GM18868 (cell line): ENCODE measurements around the gene XYLT1.

Source experiments
- ATAC-seq: cut with Tn5 transposase; IDR thresholded peaks from one replicate; pipeline ENCODE4 v1.9.1; 2021; ENCODE audit warnings: mild to moderate bottlenecking, moderate library complexity; ENCODE audit not compliant: unreplicated experiment

XYLT1 gene

DNA sequence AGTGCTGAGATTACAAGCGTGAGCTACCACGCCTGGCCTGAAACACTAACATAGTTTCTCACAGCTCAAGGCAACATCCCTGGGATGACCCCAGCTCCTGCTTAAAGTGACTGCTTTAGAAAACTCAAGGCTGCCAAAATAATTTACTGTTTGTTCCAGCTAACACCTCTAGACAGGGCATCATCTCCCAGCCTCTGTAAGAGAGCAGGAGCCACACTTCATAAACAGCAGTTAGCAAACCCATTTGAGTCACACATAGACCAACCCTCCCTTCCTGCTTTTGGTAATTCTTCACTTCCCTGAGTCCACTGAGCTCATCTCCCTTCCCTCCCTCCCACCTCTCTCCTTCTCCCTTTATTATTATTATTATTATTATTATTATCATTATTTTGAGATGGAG is 201.3 kb downstream of the XYLT1 start:
- ATAC-seq: no peak

DNA sequence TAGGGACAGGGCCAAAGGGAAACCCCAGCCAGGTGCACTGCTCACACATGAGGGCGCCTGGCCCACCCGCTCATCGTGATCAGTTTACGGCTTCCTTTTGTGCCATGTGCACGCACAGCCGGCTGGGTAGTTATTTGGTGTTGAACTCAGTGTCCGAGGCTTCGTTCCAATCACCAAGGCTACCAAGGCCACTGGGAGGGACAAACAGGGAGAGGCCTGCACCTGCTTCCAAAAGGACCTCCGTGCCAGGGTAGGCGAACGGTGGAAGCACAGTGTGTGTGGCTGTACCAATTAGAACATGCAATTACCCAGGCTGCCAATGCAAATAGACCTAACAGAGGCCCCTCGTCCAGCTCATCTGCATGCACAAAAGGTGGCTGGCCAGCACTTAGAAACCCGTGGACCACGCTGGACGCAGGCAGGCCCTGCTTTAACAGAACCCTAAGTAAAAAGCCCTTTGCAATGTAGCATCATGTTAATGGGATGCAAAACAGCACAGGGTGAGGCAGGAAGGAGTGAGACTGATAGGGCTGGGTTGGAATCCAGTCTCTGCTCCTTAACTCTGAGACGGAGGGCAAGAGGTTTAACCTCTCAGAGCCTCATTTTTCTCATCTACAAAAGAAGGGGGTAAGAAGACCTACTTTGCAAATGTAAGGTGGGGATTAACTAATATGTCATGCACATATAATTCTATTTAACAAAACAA is 204.0 kb downstream of the XYLT1 start:
- no peak for ATAC-seq

DNA sequence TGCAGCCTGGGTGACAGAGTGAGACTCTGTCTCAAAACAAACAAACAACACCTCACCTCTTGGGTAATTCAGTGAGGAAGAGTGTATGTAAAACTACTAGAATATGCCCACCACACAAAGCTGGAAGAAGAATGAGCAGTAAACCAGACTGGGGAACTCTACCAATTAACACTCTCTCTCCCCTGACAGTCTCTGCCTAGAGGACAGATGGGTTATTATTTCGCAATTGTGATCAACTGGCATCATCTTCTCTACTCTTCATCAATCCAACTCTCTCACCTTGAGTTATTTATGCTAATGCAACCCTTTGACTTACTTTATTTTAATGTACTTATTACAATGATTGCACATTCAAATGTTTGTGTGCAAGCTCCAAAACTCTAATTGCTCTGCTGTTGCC is 205.6 kb downstream of the XYLT1 start:
- no peak for ATAC-seq

DNA sequence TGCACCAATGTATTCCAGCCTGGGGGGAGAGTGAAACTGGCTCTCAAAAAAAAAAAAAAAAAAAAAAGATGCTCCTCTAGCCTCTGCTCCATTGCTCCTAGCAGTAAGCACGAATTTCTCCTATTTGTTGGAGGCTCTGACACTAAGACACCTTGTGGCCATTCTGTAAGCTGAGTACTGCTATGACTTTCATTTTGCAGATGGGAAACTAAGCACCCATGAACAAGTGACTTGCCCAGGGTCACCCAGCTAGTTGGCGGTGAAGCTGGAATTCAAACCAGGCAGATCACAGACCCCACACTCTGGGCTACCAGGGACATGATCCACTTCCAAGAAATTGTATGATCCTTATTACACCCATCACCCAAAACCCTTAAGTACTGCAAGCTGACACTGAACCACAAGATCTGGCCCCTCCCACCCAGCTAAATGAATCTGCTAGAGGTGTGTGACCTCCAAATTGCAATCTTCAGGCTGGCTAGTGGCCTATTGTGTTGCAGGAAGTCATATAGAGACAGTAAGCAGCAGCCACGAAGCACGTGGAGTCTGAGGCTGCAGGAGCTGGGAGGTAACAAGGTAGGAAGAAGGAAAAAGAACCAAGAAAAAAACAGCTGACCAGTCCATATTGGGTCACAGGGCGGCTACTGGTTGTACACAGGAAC is 209.4 kb downstream of the XYLT1 start:
- no peak for ATAC-seq

DNA sequence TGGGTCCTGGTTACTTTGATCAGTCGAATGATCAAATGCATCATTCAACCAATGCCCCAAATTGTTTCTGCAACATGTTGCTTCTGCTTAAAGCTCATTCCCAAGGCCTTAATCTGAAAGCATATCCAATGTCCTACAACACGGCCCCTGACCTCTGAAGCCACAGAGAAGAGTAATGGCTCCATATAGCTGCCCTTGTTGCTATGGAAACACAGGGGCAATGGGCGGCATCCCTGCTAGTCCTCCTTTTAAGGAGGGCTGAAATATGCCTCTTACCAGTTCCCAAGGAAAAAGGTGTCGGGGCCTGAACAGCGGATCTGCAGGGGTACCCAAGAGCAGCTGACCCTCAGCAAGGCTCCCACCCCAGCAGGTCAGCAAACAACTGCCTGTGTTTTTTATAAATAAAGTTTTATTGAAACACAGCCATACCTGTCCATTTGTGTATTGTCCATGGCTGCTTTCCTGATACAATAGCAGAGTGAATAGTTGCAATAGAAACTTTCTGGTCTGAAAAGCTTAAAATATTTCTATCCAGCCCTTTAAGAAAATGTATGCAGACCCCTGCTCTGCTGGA is 210.4 kb downstream of the XYLT1 start:
- no peak for ATAC-seq

DNA sequence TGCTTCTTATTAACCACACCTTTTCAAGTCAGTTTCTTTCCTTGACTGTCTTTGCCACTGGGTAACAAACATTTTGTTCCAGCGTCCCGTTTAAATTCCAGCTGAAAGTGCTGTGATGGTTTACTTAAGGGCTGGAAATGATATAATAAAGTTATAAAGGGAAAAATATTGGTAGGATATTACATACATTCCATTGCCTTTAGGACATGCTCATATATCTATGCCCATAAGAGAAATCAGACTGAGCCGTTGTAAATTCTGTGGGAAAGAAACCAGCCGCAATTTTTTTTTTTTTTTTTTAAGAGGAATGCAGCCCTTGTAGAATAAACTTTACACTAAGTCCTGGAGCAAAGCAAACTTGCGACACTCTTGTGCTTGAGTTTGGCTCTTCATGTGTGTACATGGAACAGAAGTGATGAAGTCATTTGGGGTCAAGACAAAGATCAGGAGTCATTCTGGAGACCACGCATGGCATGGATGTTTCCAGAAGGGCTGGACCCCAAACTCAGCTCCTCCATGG is 210.9 kb downstream of the XYLT1 start:
- ATAC-seq: no peak

DNA sequence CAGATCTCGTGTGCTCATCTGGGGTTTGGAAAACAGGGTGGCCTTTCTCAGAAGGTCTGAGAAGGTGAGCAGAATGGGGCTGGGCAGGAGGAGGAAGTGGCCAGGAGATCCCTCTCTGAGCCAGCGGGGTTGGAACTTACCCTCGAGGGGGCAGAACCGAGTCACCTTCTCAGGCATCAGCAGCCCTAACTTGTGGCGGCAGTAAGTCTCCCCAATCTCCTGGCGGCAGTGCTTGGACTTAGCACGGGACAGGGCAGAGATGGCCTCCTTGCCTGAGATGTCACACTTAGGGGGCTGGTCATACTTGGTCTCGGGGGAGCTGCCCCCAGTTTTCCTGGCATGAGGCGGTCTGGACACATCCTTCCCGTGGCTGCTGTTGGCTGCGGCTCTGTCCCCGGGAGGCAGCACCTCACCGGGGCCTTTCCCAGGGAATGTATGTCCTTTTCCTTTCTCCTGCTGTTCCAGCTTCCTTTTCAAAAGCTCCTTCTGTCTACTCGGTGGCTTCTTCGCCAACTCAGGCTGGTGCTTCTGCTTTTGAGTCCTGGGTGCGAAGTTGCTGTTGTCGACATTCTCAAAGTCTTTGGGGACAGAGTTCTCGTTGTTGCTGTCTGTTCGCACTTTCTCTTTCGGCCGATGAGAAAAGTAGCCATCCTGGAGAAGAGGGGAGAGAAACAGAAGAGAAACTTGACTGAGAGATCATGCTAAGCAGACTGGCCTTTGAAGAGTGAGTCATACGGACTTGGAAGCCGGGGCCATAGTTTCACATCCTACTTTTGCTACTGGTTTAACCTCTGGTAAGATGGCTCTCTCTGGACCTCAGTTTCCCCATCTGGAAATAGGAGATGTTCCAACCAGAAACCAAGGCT is 211.7 kb downstream of the XYLT1 start:
- ATAC-seq: peak; percentile 88

DNA sequence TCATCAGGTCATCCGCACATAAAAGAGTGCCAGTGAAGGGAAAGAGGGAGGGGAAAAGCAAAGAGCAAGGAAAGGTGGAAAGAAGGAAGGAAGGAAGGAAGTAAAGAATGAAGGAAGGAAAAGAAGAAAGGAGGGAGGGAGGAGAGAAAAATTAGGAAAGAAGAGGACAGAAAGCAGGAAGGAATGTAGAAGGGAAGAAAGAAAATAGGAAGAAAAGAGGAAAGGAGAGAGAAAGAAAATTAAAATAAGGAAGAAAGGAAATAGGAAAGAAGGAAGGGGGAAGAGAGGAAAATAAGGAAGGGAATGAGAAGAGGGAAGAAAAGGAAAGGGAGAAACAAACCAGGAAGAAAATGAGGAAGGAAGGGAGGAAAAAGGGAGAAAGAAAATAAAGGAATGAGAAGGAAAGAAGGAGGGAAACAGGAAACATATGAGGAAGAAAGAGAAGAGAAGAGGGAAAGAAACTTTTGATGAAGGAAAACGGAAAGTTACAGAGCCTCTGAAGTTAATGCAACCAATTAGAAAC is 212.6 kb downstream of the XYLT1 start:
- no peak for ATAC-seq

DNA sequence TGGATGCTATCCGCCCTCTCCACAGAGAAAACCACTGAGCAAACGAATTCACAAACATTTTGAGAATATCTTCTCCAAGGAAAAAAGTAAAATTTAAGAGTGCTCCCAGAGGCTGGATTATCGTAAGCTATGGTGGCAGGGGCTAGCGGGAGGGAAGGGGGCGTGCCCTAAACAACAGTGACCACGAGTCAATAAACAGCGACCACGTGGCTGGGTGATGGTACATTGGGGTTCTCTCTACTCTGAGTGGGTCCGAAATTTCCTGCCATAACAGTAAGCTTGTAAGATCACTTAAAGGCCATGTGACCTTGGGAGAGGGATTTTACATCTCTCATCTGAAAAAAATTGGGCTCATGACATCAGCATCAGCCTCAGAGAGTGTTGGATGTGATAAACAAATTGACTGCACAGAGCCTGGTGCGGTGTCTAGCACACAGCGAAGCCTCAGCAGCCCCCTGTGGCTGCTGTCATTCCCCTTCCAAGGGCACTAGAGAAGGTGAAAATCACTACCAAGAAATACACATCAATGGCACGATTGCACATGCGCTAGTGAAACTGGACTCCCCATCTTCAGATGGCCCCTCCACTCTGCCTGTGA is 213.2 kb downstream of the XYLT1 start:
- no peak for ATAC-seq

DNA sequence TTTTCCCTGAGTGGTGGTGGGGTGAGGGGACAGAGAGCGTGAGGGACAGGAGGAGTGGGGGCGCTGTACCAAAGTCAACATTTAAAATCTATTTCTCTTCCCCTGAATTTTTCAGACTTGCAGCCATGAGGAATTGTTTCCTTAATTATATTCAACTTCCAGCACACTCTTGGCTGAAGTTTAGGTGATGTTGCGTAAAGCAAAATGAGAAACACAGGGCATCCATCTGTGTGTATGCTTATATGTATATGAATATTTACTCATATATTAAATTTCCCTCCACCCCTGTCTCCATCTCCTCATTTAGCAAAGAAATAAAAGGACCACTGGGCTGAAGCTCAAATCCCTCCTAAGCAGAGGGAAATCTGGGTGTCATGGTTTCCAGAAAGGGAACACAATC is 218.1 kb downstream of the XYLT1 start:
- ATAC-seq: no peak

DNA sequence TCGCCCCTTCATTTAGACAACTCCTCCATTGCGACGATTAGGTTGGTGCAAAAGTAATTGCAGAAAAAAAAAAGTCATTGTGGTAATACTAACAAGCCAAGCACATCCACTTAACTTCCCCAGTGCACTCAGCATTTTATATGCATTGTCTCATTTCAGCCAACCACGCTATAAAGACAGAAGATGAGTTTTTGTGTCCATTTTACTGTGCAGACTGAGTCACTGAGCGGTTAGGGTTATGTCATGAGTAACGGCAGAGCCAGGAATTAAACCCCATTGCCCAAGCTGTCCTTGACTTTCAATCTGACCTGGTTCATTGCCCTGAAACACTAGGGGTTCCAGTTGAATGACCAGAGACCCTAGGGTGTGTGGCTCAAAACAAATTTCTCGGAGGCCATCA is 218.7 kb downstream of the XYLT1 start:
- ATAC-seq: no peak

DNA sequence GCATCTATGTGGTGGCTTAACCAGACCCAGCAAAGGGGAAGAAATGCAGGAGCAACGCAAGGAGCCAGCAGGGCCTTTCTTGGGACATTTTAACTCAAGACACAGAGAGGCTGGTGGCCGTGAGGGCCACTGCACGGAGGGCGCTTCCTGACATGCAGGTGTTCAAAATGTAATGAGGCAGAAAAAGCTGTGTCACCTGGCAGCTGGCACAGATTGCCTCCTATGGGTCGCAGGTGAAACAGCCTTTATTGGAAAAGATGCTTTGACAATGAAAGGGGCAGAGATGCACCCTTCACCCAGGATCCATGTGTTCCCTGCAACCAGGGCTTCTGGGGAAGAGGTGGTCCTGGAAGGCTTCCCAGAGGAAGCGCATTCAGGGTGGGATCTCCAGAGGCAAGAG is 219.3 kb downstream of the XYLT1 start:
- ATAC-seq: no peak

DNA sequence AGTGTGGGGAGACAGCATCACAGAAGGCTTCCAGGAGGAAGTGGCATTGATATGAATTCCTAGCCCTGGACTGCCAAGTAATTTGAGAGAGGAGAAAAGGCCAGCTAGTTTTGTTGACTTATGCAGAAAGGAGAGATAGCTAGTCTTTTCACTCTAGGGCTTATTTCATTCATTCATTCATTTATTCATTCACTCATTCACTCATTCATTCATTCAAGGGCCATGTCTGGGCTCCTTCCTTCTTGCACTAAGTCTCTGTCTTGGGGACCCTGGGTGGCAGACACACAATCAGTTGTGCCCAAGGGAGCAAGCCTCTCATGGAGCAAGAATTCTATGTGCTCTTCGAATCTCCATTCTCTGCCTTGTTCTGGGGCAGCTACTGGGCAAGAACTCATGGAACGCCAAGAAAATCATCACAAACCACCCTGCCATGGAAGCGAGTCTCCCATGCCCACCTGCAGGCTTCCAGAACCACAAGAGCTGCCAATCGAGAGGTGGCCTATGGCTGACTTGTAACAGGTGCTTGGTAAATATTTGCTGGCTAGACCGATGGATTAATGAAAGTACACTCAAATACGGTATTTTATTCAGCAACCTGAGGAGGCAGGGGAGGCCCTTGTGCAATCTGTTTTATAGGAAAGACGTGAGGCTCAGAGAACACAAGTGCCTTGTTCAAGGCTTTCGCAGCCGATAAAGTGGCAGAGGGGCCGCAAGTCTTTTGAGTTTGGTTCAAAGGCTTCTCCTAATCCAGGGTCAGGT is 223.6 kb downstream of the XYLT1 start:
- no peak for ATAC-seq

DNA sequence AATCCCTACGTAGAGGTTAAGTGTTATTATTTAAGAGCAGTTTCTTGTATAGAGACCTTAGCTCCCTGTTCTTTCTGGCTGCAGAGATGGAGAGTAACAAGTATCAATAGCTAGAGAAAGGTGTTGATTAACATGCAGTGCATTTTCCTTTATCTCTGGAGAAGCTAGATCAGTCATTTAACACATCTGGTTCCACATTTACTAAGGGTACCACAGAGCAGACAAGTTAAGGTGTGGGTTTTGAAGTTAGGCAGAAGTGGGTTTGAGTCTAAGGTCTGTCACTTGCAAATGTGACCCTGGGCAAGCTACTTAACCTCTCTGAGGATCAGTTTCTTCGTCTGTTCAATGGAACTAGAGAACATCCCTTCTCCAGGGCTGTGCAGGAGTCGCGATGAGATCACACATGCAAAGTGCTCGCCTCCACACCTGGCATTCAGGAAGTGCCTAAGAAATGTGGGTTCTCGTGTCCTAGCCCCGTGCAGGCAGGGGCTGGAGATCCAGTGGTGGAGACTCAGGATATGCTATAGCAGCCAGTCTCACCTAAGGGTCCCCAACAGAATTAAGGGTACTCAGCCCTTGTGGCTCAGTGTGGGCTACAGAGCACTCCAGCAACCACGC is 224.4 kb downstream of the XYLT1 start:
- ATAC-seq: no peak

DNA sequence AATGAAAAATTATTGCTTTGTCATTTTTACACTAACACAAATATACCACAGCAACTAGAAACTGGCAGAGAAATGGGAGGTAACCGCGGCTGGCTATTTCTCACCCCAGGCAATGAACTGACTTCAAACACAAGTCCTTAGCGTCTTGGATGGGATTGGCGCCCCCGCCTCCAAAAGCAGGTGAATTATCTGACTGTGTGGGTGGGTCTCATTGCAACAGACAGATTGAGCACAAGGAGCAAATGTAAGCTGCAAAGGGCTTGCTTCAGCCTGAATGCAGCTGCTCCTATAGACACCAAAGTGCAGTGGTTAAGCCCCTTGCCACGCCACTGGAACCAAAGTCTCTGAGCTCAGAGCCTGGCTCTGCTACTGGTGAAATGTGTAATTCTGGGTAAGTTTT is 225.0 kb downstream of the XYLT1 start:
- no peak for ATAC-seq

DNA sequence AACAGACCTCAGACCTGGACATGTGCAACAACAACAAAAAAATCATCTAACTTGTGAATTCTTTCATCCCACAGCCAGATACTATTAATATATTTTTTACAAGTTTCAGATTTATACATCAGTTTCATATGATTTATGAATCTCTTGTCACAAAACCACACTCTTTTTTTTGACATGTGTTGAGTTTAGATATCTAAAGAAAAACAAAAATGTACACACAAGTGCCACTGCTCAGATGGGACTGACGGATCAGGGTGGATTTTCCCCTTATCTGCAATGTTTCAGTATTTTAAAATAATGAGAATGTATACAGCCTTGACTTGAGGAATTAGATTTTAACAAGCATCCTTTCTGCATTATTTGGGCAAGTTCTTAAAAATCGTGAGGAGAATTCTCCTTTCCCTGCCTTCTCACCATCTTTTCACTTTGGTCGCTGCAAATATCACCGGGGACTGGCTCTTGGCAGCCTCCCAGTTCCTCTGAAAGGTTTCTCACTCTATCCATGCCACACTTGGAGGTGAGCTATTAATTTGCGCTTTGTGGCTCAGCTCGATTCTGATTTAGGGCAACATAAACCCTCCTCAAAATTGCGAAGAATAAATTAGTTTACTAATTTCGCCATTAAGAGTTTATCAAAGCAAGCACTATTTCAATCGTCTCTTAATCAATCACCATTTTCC is 225.7 kb downstream of the XYLT1 start:
- ATAC-seq: no peak

DNA sequence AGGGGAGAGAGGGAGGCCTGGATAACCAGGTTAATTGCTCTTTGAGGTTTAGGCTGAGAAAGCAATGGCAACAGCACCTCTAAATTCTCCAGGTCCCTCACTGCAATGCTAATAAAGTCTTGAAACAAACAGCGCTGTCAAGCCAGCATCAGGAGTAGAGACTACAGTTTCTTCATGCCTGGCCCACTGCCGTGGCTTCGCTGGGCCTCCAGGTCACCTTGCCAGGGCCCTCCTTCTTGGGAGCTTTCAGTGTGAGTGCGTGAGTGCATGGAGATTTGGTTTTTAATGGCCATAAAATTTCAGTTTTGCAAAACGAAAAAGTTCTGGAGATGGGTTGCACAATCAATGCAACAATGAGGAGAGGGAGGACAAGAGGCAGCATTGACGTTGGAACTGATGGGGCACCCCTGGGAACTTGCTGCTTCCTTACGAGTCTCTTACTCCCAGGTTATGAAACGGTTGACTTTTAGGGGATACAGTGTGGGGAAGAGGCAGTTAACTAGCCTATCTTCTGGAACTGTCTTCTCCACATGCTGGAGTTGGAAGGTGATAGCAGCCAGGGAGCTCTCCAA is 229.4 kb downstream of the XYLT1 start:
- no peak for ATAC-seq

DNA sequence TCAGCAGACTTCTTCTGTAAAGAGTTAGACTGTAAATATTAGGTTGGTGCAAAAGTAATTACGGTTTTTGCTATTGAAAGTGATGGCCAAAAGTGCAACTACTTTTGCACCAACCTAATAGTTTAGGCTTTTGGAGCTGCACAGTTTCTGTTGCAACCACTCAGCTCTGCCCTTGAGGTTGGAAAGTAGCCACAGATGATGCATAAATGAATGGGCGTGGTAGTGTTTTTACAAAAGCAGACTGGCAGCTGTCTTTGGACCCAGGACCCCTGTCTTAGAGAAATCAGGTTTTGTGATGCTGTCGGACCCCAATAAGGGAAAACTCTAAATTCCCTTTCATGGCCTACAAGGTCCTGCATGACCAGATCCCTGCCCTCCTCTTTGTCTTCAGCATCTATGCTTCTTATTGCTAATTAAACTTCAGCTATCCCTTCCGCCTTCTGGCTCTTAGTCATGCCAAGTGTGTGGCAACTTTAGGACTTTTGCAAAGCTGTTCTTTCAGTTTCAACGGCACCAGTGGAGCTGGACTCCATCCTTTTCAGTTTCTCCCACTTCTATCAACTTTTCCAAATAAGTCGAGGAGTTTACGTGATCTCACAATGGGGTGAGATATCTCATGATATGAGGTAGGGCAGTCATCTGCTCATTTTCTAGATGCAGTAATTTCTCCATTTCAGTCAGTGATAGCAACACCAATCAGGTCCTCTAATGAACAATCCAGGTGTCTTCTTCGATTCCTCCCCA is 232.3 kb downstream of the XYLT1 start:
- ATAC-seq: no peak
